Activated gamma-delta T cell treated with anti-CD3 and anti-CD28 coated beads, Interleukin-2, amount 50 U/mL, for 16 hours (primary cell): Measurements from ENCODE around the gene GDPD3.
"Not testable (repeated sequence)": the region's sequence is repeated elsewhere in the genome, so short reads cannot be mapped to it uniquely, and the experiment has no call there.

ENCODE experiments used
- DNase-seq: peaks from one replicate; pipeline ENCODE4 v3.0.0-alpha.2; 2020; ENCODE audit warnings: low read depth

Gene GDPD3, protein sequence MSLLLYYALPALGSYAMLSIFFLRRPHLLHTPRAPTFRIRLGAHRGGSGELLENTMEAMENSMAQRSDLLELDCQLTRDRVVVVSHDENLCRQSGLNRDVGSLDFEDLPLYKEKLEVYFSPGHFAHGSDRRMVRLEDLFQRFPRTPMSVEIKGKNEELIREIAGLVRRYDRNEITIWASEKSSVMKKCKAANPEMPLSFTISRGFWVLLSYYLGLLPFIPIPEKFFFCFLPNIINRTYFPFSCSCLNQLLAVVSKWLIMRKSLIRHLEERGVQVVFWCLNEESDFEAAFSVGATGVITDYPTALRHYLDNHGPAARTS

DNA sequence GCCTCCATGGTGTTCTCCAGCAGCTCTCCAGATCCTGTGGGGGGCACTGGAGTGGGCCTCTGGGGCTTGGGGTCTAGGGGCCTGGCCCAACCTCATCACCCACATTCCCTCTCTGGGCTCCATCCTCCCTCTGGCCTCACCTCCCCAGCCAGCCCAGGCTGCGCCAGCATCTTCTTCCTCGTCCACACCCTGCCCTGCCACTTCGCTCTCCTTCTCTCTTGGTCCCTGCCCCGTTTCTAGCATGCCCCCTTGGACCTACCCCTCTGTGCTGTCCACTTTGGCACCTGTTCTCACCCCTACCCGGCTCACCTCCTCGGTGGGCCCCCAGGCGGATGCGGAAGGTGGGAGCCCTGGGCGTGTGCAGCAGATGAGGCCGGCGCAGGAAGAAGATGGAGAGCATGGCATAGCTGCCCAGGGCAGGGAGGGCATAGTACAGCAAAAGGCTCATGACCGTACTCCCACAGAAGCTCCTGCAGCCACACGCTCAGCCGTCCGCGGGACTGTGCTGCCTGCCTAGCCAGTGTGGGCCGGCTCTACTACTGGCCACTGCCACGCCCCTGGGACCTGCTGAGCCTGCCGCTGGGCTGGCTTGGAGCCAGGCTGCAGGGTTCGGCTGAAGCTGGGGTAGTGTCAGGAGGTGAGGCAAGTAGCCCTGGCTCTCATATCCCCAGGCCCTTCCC is at the start of gene GDPD3:
Gene GDPD3 (minus strand): TSS at position 507 of the 680 bp plus-strand sequence. CDS start 59 bp downstream, at position 448.
- no peak for DNase-seq

DNA sequence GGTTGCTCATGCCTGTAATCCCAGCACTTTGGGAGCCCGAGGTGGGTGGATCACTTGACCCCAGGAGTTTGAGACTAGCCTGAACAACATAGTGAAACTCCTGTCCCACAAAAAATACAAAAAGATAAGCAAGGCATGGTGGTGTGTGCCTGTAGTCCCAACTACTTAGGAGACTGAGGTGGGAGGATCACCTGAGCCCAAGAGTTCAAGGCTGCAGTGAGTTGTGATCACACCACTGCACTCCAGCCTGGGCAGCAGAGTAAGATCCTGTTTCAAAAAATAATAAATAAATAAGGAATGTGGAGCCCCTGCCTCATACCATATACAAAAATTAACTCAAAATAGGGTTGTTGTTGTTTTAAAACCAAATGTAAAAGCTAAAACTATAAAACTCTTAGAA is 43.9 kb upstream of the GDPD3 start:
- no peak for DNase-seq

DNA sequence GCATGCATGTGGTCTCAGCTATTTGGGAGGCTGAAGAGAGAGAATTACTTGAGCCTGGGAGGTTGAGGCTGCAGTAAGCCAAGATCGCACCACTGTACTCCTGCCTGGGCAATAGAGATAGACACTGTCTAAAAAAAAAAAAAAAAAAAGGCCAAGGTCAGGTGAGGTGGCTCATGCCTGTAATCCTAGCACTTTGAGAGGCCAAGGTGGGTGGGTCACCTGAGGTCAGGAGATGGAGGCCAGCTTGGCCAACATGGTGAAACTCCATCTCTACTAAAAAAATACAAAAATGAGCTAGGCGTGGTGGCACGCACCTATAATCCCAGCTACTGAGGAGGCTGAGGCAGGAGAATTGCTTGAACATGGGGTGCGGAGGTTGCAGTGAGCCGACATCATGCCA is 41.9 kb upstream of the GDPD3 start:
- no peak for DNase-seq

- DNase-seq, result no peak
These were observed 39.2 kb upstream of the GDPD3 start for GRCh38 chr16:30152517-30152916.

- DNase-seq, result no peak
These were observed 37.8 kb upstream of the GDPD3 start for GRCh38 chr16:30151091-30151490.

- no peak for DNase-seq
These were observed 36.1 kb upstream of the GDPD3 start for GRCh38 chr16:30149250-30149930.

DNA sequence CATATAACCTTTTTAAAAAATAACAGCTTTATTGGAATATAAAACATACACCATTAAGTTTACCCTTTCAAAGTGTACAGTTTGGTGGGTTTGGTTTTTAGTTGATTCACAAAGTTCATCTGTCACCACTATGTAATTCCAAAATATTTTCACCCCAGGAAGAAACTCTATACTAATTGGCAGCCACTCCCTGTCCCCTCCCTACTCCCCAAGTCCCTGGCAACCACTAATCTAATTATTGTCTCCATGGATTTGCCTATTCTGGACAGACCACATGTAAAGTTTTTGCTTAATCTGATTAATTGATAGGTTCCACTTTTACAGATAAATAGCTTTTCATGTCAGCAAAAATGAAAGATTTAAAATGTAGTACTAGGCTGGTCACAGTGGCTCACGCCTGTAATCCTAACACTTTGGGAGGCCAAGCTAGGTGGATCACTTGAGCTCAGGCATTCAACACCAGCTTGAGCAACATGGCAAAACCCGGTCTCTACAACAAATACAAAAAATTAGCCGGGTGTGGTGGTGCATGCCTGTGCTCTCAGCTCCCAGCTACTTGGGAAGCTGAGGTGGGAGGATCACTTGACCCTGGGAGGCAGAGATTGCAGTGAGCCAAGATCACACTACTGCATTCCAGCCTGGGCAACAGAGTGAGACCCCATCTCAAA is 34.6 kb upstream of the GDPD3 start:
- no peak for DNase-seq

DNA sequence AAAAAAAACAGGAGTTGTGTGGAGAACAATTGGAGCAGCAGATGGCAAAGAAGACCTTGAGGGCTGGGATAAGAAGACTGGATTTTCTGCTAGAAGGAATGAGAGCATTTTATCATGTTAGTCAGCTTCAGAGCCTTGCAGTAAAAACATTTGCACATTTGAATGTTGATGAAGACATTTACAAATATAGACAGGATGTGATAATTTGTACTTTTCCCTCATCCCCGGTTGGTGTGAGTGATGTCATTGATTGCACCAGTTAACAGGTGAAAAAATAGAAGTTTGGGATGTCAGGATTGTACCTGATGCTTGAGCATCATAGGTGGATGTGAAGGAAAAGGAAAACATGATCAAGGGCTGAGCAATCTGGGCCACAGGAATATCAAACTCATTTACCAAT is 32.3 kb upstream of the GDPD3 start:
- DNase-seq, result no peak

DNA sequence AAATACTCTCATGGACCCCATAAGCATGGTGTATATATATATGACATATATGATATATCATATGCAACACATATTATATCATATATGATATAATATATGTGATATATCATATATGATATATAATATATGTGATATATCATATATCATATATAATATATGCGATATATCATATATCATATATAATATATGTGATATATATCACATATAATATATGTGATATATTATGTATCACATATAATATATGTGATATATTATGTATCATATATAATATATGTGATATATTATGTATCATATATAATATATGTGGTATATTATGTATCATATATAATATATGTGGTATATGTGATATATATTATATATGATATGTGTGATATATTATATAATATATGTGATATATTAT is 31.6 kb upstream of the GDPD3 start:
- no peak for DNase-seq

- DNase-seq, result no peak
These were observed 30.7 kb upstream of the GDPD3 start for GRCh38 chr16:30144017-30144416.

GRCh38 chr16:30143347-30143702 is 30.0 kb upstream of the GDPD3 start:
- no peak for DNase-seq

- no peak for DNase-seq
These were observed 29.5 kb upstream of the GDPD3 start for GRCh38 chr16:30142672-30143346.

- no peak for DNase-seq
These were observed 28.4 kb upstream of the GDPD3 start for GRCh38 chr16:30141750-30142149.

DNA sequence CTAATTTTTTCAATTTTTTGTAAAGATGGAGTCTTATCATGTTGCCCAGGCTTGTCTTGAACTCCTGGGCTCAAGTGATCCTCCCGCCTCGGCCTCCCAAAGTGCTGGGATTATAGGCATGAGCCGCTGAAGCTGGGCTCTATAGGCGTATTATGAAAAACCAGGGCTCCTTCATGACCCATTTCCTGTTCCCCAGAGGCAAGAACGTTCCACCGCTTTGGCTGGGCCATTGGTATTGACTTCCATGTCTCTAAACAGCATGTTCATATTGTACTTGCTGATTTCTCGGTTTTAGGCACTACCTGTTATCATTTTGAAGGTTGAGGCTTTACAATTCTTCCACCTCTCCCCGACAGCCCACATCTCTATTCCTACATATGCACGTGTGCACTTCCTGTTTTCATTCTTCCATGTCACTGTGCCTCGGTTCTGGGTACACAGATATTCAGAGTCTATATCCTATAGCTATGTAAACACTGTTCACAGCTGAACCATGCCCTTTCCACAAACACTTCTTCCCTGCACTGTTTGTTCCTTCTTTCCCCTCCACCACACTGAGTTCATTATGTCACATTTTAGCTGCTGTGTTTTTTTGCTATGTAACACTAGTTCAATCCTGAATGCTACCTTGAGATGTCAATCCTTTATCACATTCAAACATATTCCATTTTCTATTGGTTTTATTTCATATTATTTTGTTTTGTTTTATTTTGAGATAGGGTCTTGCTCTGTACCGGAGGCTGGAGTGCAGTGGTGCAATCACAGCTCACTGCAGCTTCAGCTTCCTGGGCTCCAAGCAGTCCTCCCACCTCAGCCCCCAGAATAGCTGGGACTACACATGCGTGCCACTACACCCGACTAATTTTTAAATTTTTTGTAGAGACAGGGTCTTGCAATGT is 26.5 kb upstream of the GDPD3 start:
- no peak for DNase-seq

GRCh38 chr16:30137897-30138296 is 24.6 kb upstream of the GDPD3 start:
- DNase-seq, result no peak

DNA sequence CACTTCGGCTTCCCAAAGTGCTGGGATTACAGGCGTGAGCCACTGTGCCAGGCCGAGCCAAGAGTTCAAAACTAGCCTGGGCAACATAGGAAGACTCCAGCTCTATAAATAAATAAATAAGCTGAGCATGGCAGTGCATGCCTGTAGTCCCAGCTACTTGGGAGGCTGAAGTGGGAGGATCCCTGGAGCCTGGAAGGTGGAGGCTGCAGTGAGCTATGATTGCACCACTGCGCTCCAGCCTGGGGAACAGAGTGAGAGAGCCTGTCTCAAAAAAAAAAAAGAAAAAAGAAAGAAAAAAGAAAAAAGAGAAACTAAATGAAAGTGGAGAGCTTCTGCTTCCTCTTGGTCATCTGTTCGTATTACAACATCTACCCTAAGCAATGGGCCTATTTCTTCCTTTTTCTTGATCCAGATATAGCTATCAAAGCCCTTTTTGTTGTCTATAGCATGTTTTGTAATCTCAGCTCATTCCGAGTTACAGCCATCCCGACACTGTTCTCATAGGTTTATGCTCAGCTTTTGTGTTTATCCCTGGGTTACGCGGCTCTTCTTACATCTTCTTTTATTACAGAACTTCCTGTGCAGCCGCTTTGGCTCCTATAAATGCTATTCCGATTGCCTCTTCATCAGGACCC is 23.8 kb upstream of the GDPD3 start:
- DNase-seq, result no peak

GRCh38 chr16:30132591-30132990 is 19.3 kb upstream of the GDPD3 start:
- no peak for DNase-seq

- DNase-seq, result no peak
These were observed 18.6 kb upstream of the GDPD3 start for GRCh38 chr16:30131869-30132475.

DNA sequence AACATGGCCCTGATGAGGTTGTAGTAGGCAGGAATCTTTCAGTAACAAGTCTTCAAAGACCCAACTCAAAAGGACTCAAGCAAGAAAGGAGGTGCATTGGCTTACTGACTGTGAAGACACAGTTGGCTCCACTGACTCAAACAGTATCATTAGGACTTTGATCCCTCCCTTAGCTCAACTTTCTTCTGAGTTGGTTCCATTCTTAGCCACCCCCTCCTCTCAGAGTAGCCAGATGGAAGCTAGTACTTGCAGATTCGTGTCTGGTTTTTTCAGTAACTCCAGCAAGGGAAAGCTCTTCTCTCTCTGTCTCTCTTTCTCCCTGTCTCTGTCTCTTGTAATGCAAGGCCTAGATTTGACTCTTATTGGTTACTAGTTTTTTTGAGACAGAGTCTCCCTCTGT is 14.7 kb upstream of the GDPD3 start:
- DNase-seq, result no peak

- DNase-seq, result not testable (repeated sequence)
These were observed 12.4 kb upstream of the GDPD3 start for GRCh38 chr16:30125690-30126089.
